Femur (tissue), 1 donor: ENCODE results near the gene MICAL2.

Experiments
- DNase-seq: peaks from one replicate; pipeline ENCODE4 v3.0.0-alpha.2; 2017

The MICAL2 gene

GRCh38 chr11:12079726-12080556, 30.4 kb upstream of the MICAL2 start:
- DNase-seq = peak; percentile 54

GRCh38 chr11:12083380-12083779, 27.0 kb upstream of the MICAL2 start:
- no peak for DNase-seq

DNA sequence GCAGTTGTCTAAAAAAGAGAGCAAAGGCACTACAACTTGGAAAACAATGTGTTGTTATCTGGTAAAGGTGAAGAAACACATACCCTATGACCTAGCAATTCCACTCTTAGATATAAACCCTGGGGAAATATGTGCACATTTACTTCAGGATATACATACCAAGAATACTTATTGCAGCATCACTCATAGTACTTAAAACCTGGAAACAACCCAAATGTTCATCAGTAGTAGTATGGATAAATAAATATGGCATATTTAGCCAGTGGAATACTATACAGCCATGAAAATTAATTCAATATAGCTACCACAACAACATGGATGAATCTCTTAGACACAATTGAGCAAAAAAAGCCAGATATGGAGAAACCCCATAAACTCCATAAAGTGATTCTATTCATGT, 26.1 kb upstream of the MICAL2 start:
- no peak for DNase-seq

- DNase-seq = no peak
These were observed 24.8 kb upstream of the MICAL2 start for GRCh38 chr11:12085371-12086251.

DNA sequence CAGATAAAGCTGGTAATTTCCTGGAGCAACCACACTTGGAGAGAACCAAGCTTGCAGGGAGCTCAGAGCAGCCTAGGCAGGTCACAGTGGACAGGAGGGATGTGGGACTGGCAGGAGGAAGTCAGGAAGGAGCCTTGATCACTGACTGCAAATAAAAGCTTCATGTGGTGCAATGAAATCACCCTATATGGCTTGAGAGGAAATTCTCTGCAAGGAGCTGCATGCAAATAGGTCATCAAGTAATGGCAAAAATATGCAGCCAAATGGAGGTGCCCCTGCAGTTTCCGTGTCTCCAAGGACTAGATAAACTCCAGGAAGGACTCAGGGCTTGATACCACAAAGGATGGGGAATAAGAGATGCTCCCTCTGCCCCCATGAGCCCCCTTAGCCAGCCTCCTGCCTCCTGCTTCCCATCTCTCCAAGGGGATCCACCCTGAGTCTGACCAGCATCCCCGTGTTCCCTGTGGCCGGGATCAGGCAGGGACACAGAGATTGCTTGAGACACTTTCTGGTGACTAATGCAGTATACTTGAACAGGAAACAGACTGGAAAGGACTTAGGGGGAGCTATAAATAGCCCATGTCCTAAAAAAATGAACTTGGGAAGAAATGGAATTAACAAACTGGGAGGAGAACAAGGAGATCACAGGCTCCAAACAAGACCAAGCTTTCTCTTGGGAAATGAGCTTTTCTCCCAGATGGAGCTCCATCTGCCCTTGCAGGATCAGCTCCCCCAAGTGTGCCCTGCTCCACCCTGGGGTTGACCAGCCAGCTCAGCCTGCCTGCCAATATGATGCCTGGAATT, 23.9 kb upstream of the MICAL2 start:
- DNase-seq = peak; percentile 42

DNA sequence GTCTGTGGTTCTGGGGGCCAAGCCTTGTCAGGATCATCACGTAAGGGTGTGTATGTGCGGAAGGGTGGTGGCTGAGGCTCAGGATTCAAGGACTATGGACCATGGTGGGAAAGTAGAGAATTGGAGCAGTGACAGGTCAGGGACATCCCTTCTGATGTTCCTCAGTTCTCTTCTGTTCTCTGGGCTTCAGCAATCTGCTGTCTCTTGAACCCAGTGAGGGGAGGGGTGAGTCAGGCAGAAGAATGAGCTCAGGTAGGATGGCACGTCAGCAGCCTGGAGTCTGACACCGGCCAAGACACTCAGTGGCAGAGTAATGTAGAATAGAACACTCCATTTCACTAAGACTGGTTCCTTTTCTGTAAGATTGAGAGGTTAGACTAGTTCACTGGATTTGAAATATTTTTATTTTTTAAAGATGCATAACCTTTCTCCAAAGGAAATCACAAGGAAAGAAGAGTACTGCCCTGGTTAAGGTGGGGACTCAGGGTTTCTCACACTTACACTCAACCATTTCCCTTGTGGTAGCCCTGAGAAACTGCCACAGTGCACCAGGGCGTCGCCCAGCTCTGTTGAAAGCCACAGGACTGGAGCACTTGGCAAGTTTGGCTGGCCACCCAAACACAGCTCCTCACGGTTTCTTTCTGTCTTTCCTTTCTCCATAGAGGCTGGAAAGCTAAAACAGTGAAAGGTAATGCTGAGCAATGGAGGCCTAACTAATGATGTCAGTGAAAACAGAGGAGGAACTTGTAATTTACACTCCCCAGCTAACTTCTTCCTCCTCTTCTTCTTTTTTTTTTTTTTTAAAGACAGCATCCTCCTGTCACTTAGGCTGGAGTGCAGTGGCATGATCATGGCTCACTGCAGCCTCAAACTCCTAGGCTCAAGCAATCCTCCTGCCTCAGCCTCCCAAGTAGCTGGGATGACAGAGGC, 23.1 kb upstream of the MICAL2 start:
- DNase-seq = peak; percentile 43

GRCh38 chr11:12088047-12088481, 22.3 kb upstream of the MICAL2 start:
- peak; percentile 49 for DNase-seq

DNA sequence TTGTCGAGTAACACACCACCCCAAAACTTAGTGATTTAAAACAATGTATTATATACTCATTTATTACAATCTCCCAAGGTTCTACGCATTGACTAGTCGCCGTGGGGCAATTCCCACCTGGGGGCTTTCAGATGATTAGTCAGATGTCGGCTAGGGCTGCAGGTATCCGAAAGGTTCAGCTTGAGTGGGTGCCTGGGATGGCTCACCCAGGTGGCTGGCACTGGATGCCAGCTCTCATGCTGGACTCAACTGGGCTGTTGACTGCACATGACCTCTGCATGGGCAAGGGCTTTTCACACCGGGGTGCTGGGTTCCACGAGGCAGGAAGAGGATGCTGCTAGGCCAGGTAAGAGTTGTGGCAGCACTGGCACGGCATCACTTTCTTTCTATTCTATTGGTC, 21.9 kb upstream of the MICAL2 start:
- no peak for DNase-seq

- DNase-seq = no peak
These were observed 21.3 kb upstream of the MICAL2 start for GRCh38 chr11:12089041-12089440.

DNA sequence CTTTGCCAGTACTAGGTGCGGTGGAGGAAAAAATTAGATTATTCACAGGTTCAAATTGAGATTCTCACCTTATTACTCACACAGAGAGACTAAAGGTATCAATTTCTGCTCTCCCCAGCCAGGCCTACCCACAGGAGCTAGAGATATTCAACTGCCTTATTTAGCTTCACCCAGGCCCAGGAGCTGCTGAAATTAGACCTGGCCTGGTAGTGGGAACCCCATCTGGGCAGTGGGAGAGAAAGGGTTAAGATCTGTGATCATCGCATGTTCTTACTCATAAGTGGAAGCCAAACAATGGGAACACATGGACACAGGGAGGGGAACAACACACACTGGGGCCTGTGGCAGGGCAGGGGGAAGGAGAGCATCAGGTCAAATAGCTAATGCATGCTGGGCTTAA, 20.9 kb upstream of the MICAL2 start:
- DNase-seq = no peak

- no peak for DNase-seq
These were observed 20.3 kb upstream of the MICAL2 start for GRCh38 chr11:12090061-12090591.

DNA sequence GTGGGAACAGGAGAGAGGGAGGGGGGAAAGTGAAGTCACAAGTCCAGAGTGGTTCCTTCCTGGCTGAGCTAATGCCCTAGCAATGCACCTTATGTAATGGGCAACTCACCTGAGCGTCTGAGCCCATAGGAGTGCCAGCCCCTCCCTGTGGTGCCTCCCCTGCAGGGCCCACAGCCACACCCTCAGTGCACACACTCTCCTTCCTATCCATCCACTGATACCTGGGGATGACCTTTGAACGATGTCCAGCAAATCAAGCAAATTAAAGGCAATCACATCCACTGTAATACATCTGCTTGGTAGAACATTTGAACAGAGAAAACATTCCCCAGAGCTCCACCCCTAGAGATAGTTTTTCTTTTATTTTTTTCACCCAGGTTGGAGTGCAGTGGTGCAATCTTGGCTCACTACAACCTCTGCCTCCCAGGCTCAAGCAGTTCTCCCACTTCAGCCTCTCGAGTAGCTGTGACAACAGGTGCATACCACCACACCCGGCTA, 19.6 kb upstream of the MICAL2 start:
- DNase-seq = no peak

DNA sequence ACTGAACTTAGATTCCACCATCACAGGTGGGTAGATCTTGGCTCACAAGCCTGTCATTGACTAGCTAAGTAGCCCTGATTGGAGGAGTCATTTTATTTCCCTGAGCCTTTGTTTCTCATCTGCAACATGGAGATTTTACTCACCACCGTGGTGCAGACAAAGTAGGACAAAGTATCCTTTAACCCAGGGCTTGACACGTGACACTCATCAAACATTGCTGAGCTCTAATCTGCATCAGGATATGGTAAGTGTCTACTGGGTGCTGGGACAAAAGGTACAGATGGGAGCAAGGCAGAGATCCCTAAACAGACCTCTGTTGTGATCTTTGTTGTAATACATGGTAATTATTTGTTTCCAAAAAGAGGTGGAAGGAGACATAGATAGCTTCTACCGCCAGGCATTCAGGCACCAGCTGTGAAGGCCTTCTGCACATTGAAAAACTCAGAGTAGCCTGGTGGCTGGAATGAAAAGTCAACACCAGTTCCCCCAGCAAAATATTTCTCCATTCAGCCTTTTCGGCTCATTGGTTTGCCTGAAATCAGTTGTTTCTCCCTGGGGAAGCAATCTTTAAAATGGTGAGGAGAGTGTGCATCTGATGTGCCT, 18.3 kb upstream of the MICAL2 start:
- no peak for DNase-seq

GRCh38 chr11:12092714-12093113, 17.7 kb upstream of the MICAL2 start:
- DNase-seq = no peak

- no peak for DNase-seq
These were observed 15.3 kb upstream of the MICAL2 start for GRCh38 chr11:12094872-12095800.

DNA sequence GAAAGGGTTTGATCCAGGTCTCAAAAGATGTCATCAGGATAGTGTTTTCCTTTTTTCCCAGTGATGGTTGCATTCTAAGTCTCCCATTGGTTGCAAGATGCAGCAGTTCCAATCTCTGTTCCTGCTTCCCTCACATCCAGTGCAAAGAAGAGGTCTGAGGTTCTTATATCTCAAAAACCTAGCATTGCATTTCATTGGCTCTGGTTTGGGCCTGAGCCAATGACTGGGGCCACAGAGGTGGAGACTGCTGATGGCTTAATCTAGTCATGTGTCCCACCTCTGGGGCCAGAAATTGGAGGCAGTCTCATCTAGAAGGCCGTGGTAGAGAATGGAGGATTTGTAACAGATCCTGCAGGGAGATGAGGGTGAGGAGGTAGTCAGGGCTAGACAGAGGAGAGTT, 13.2 kb upstream of the MICAL2 start:
- no peak for DNase-seq

DNA sequence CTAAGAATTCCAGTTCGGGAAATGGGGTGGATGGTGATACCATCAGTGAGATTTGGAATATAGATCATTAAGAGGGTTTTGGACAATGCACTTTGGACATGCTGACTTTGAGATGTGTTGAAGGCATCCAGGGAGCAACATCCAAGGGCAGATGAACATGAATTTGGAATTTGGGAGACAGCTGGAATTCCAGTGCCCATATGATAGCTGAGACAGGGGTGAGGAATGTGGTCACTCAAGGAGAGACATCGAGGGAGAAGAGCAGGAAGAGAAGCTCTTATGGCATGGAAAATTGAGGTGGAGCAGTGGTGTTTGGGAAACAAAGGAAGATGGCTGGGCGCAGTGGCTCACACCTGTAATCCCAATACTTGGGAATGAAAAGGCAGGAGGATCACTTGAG, 11.8 kb upstream of the MICAL2 start:
- no peak for DNase-seq

GRCh38 chr11:12099132-12099873, 11.1 kb upstream of the MICAL2 start:
- no peak for DNase-seq

- no peak for DNase-seq
These were observed 10.0 kb upstream of the MICAL2 start for GRCh38 chr11:12100429-12100828.
